GM23248 (cell line): ENCODE measurements around the gene NAB1. TPM values are rescaled to one million over a fixed set of nuclear protein-coding genes. Genes with fewer than 3 reads are reported as not detected.
"Not testable (repeated sequence)": the region's sequence is repeated elsewhere in the genome, so short reads cannot be mapped to it uniquely, and the experiment has no call there.

Experiments
- DNase-seq: peaks from one replicate; pipeline ENCODE4 v3.0.0-alpha.2; 2015
- H2AFZ ChIP-seq: fragments of 200-600 bp; sonication (generic); 2 replicates; pipeline ENCODE4 v1.6.1; 2016; ENCODE audit warnings: antibody characterized with exemption
- H3F3A ChIP-seq: fragments of 200-600 bp; sonication (generic); 2 replicates; pipeline ENCODE4 v1.6.1; 2016; ENCODE audit warnings: mild to moderate bottlenecking, antibody characterized with exemption, mixed run types; ENCODE audit not compliant: insufficient read depth
- H3K27ac ChIP-seq: fragments of 200-600 bp; sonication (generic); 2 replicates; pipeline ENCODE4 v1.5.1; 2016; ENCODE audit warnings: mild to moderate bottlenecking
- H3K27me3 ChIP-seq: fragments of 200-600 bp; sonication (generic); replicated peaks from 2 replicates; pipeline ENCODE4 v1.6.1; 2016; ENCODE audit warnings: mild to moderate bottlenecking; ENCODE audit not compliant: insufficient read depth
- H3K36me3 ChIP-seq: fragments of 200-600 bp; sonication (generic); 2 replicates; pipeline ENCODE4 v1.6.1; 2016; ENCODE audit warnings: low read depth, mild to moderate bottlenecking
- H3K4me1 ChIP-seq: fragments of 200-600 bp; sonication (generic); 2 replicates; pipeline ENCODE4 v1.6.1; 2016; ENCODE audit warnings: mild to moderate bottlenecking; ENCODE audit not compliant: insufficient read depth
- H3K4me2 ChIP-seq: fragments of 200-600 bp; sonication (generic); one replicate; pipeline ENCODE4 v1.6.1; 2016; ENCODE audit warnings: mild to moderate bottlenecking; ENCODE audit not compliant: unreplicated experiment
- H3K4me3 ChIP-seq: fragments of 200-600 bp; sonication (generic); 2 replicates; pipeline ENCODE4 v1.5.1; 2016; ENCODE audit warnings: mild to moderate bottlenecking
- H3K79me2 ChIP-seq: fragments of 200-600 bp; sonication (generic); 2 replicates; pipeline ENCODE4 v1.6.1; 2016; ENCODE audit warnings: mild to moderate bottlenecking; ENCODE audit not compliant: insufficient read depth
- H3K9ac ChIP-seq: fragments of 200-600 bp; sonication (generic); 2 replicates; pipeline ENCODE4 v1.6.1; 2016; ENCODE audit warnings: mild to moderate bottlenecking
- H3K9me2 ChIP-seq: fragments of 200-600 bp; sonication (generic); 2 replicates; pipeline ENCODE4 v1.6.1; 2016; ENCODE audit warnings: mixed run types, mild to moderate bottlenecking, moderate library complexity; ENCODE audit not compliant: insufficient read depth
- H3K9me3 ChIP-seq: fragments of 200-600 bp; sonication (generic); one replicate; pipeline ENCODE4 v1.6.1; 2017; ENCODE audit warnings: low read depth
- H4K20me1 ChIP-seq: fragments of 200-600 bp; sonication (generic); 2 replicates; pipeline ENCODE4 v1.6.0; 2016; ENCODE audit not compliant: insufficient read depth
- EZH2 ChIP-seq: fragments of 200-600 bp; sonication (generic); IDR thresholded peaks from 2 replicates; pipeline ENCODE4 v1.6.1; 2018; ENCODE audit warnings: antibody characterized with exemption, mild to moderate bottlenecking; ENCODE audit not compliant: insufficient read depth, poor library complexity, severe bottlenecking
- EZH2phosphoT487 ChIP-seq: fragments of 200-600 bp; sonication (generic); IDR thresholded peaks from 2 replicates; pipeline ENCODE4 v1.6.1; 2018; ENCODE audit warnings: antibody characterized with exemption, moderate library complexity, mild to moderate bottlenecking, low read depth; ENCODE audit not compliant: insufficient read depth
- WGBS, 2 experiments: methylation state at CpG; one replicate each; pipeline ENCODE4 v1.1.6; 2015 to 2017; ENCODE audit warnings: low lambda C conversion rate in 2 of 2, low coverage in 1 of 2; ENCODE audit errors: missing lambda C conversion rate in 2 of 2; 5-methylcytosine and 5-hydroxymethylcytosine counted together
- in situ Hi-C: fragments of 300-500 bp; cut with MboI; formaldehyde crosslinking; loops from 2 replicates; pipeline ENCODE4 v1.15.0; 2020
- polyA plus RNA-seq: library from polyadenylated mRNA; unstranded; fragments of >200 nt; fragmentation: Nextera tagmentation; extraction: Ambion mirVana; gene quantifications from 2 replicates; pipeline ENCODE4 v1.2.1, GENCODE V29; 2016
- total RNA-seq: library from RNA; depleted of rRNA; stranded (reverse); fragments of >200 nt; shearing (Covaris generic); gene quantifications from 2 replicates; pipeline ENCODE4 v1.2.3, GENCODE V29; 2014

Gene NAB1
- total and polyA plus RNA-seq, 2 experiments from 2014 or later = 13.0 to 44.1 TPM

GRCh38 chr2:190701586-190701985 lies 52.7 kb downstream of the NAB1 start:
- H2AFZ ChIP-seq = no peak overlapping the region
- H3K79me2 ChIP-seq = no peaks in the 10 kb centered on the region
- H3K9ac ChIP-seq = no peak overlapping the region
- H3K4me2 ChIP-seq = no peak overlapping the region
- H3F3A ChIP-seq = no peaks in the 10 kb centered on the region
- H3K4me1 ChIP-seq = no peaks in the 10 kb centered on the region
- no peaks in the 10 kb centered on the region for H3K27me3 ChIP-seq
- no peaks in the 10 kb centered on the region for H3K9me3 ChIP-seq
- TF ChIP-seq EZH2phosphoT487 (no peak), EZH2 (no peak)
- no peak overlapping the region for H3K4me3 ChIP-seq
- no peak for DNase-seq
- WGBS, 2 experiments = 52 to 54% methylated on average over 7 of the region's 7 CpGs
- H3K9me2 ChIP-seq = no peaks in the 10 kb centered on the region
- in situ Hi-C loops = no loop called here
- H4K20me1 ChIP-seq = no peaks in the 10 kb centered on the region
- no peaks in the 10 kb centered on the region for H3K36me3 ChIP-seq
- H3K27ac ChIP-seq = no peak overlapping the region

GRCh38 chr2:190705280-190705679 lies 56.4 kb downstream of the NAB1 start:
- Histone ChIP-seq H2AFZ (no peak overlapping the region), H3K4me1 (peaks cover 8% of the 10 kb centered on the region), H3K4me3 (no peak overlapping the region), H3F3A (peaks cover 9% of the 10 kb centered on the region; the same call in 1 of the 2 replicates), H3K27ac (no peak overlapping the region), H3K27me3 (no peaks in the 10 kb centered on the region), H3K9ac (no peak overlapping the region), H3K9me3 (no peaks in the 10 kb centered on the region), H3K79me2 (no peaks in the 10 kb centered on the region), H3K36me3 (no peaks in the 10 kb centered on the region), H4K20me1 (no peaks in the 10 kb centered on the region), H3K4me2 (no peak overlapping the region), H3K9me2 (no peaks in the 10 kb centered on the region)
- in situ Hi-C loops = no loop called here
- WGBS, 2 experiments = 88 to 94% methylated on average over 6 of the region's 6 CpGs
- no peak for DNase-seq
- TF ChIP-seq EZH2 = no peak
- no peak for TF ChIP-seq EZH2phosphoT487

- no peaks in the 10 kb centered on the region for H3K9me3 ChIP-seq
- no peak overlapping the region for H3K27ac ChIP-seq
- H3K4me1 ChIP-seq = peaks cover 8% of the 10 kb centered on the region
- no peak overlapping the region for H3K4me3 ChIP-seq
- DNase-seq = no peak
- H3K27me3 ChIP-seq = no peaks in the 10 kb centered on the region
- peaks cover 9% of the 10 kb centered on the region; the same call in 1 of the 2 replicates for H3F3A ChIP-seq
- no peak overlapping the region for H2AFZ ChIP-seq
- in situ Hi-C loops = no loop called here
- H4K20me1 ChIP-seq = no peaks in the 10 kb centered on the region
- 52 to 71% methylated on average over 2 of the region's 2 CpGs for WGBS, 2 experiments
- TF ChIP-seq EZH2 = no peak
- TF ChIP-seq EZH2phosphoT487 = no peak
- H3K9me2 ChIP-seq = no peaks in the 10 kb centered on the region
- H3K36me3 ChIP-seq = no peaks in the 10 kb centered on the region
- H3K79me2 ChIP-seq = no peaks in the 10 kb centered on the region
- no peak overlapping the region for H3K4me2 ChIP-seq
- no peak overlapping the region for H3K9ac ChIP-seq
Measured at GRCh38 chr2:190707726-190708125, 58.8 kb downstream of the NAB1 start.

GRCh38 chr2:190708650-190709049 lies 59.8 kb downstream of the NAB1 start:
- H3K27ac ChIP-seq, H3K36me3 ChIP-seq, H2AFZ ChIP-seq, H3K4me1 ChIP-seq, H3K9ac ChIP-seq, in situ Hi-C loops, H3K9me2 ChIP-seq, H3K4me2 ChIP-seq, H3K27me3 ChIP-seq, DNase-seq, H3F3A ChIP-seq, H3K9me3 ChIP-seq, H4K20me1 ChIP-seq, H3K4me3 ChIP-seq, H3K79me2 ChIP-seq: not testable (repeated sequence)

GRCh38 chr2:190711069-190711468 lies 62.2 kb downstream of the NAB1 start:
- no peak overlapping the region for H3K4me3 ChIP-seq
- no peaks in the 10 kb centered on the region for H4K20me1 ChIP-seq
- no peaks in the 10 kb centered on the region for H3K36me3 ChIP-seq
- H3K27me3 ChIP-seq = no peaks in the 10 kb centered on the region
- H3F3A ChIP-seq = peaks cover 9% of the 10 kb centered on the region; the same call in 1 of the 2 replicates
- DNase-seq = no peak
- TF ChIP-seq EZH2phosphoT487 (no peak), EZH2 (no peak)
- no peaks in the 10 kb centered on the region for H3K79me2 ChIP-seq
- no peak overlapping the region for H3K27ac ChIP-seq
- no peak overlapping the region for H2AFZ ChIP-seq
- 67 to 72% methylated on average over 4 of the region's 4 CpGs for WGBS, 2 experiments
- peaks cover 8% of the 10 kb centered on the region for H3K4me1 ChIP-seq
- in situ Hi-C loops = no loop called here
- no peak overlapping the region for H3K4me2 ChIP-seq
- no peak overlapping the region for H3K9ac ChIP-seq
- no peaks in the 10 kb centered on the region for H3K9me3 ChIP-seq
- no peaks in the 10 kb centered on the region for H3K9me2 ChIP-seq
